H9 (cell line): ENCODE measurements around the gene GNAS. TPM values are rescaled to one million over a fixed set of nuclear protein-coding genes. Genes with fewer than 3 reads are reported as not detected.

Experiments
- DNase-seq: peaks from one replicate; pipeline ENCODE4 v3.0.0-alpha.2; 2017
- H2AFZ ChIP-seq: one replicate; pipeline ENCODE4 v1.6.1; 2013; ENCODE audit warnings: mild to moderate bottlenecking, low read length, control low read depth, moderate library complexity
- H2AK5ac ChIP-seq: 2 replicates; pipeline ENCODE4 v1.6.1; 2013; ENCODE audit warnings: low read length, control low read depth, mixed read lengths; ENCODE audit not compliant: insufficient read length
- H2BK120ac ChIP-seq: one replicate; pipeline ENCODE4 v1.6.1; 2013; ENCODE audit warnings: low read depth, mild to moderate bottlenecking, low read length, control low read depth, inconsistent platforms; ENCODE audit not compliant: poor library complexity, severe bottlenecking
- H2BK12ac ChIP-seq: 2 replicates; pipeline ENCODE4 v1.6.1; 2013; ENCODE audit warnings: low read length, control low read depth, mixed read lengths, low read depth; ENCODE audit not compliant: insufficient read length
- H2BK15ac ChIP-seq: 2 replicates; pipeline ENCODE4 v1.6.1; 2013; ENCODE audit warnings: low read depth, low read length, control low read depth
- H2BK20ac ChIP-seq: one replicate; pipeline ENCODE4 v1.6.1; 2013; ENCODE audit warnings: low read depth, mild to moderate bottlenecking, low read length, control low read depth, inconsistent platforms; ENCODE audit not compliant: poor library complexity, severe bottlenecking
- H2BK5ac ChIP-seq: 2 replicates; pipeline ENCODE4 v1.6.1; 2013; ENCODE audit warnings: low read length, control low read depth, mixed read lengths; ENCODE audit not compliant: insufficient read length
- H3K14ac ChIP-seq: 2 replicates; pipeline ENCODE4 v1.6.1; 2013; ENCODE audit warnings: low read length, control low read depth; ENCODE audit not compliant: insufficient read depth
- H3K18ac ChIP-seq: 2 replicates; pipeline ENCODE4 v1.6.1; 2013; ENCODE audit warnings: low read depth, mild to moderate bottlenecking, mixed read lengths, low read length, control low read depth; ENCODE audit not compliant: insufficient read length
- H3K23ac ChIP-seq: 2 replicates; pipeline ENCODE4 v1.6.1; 2013; ENCODE audit warnings: low read length, control low read depth, mixed read lengths, low read depth; ENCODE audit not compliant: insufficient read length
- H3K23me2 ChIP-seq: 2 replicates; pipeline ENCODE4 v1.6.1; 2013; ENCODE audit warnings: low read depth, mild to moderate bottlenecking, mixed read lengths, low read length, control low read depth; ENCODE audit not compliant: insufficient read length, poor library complexity, severe bottlenecking
- H3K27ac ChIP-seq: 2 replicates; pipeline ENCODE4 v1.5.1; 2013; ENCODE audit warnings: low read length, control low read depth, mixed read lengths, low read depth; ENCODE audit not compliant: insufficient read length
- H3K27me3 ChIP-seq: 2 replicates; pipeline ENCODE4 v1.6.1; 2013; ENCODE audit warnings: low read length, control low read depth, inconsistent platforms; ENCODE audit not compliant: insufficient read depth
- H3K4ac ChIP-seq: 2 replicates; pipeline ENCODE4 v1.6.1; 2013; ENCODE audit warnings: low read depth, mild to moderate bottlenecking, control low read depth, inconsistent platforms, low read length, moderate library complexity
- H3K4me1 ChIP-seq: 2 replicates; pipeline ENCODE4 v1.6.1; 2013; ENCODE audit warnings: low read length, control low read depth, inconsistent platforms; ENCODE audit not compliant: insufficient read depth
- H3K4me2 ChIP-seq: 2 replicates; pipeline ENCODE4 v1.6.1; 2013; ENCODE audit warnings: low read length, control low read depth, mixed read lengths; ENCODE audit not compliant: insufficient read length, insufficient read depth
- H3K56ac ChIP-seq: 2 replicates; pipeline ENCODE4 v1.6.1; 2013; ENCODE audit warnings: low read depth, mild to moderate bottlenecking, mixed read lengths, low read length, control low read depth; ENCODE audit not compliant: insufficient read length
- H3K79me1 ChIP-seq: 2 replicates; pipeline ENCODE4 v1.6.1; 2013; ENCODE audit warnings: low read depth, mild to moderate bottlenecking, moderate library complexity, low read length, control low read depth, inconsistent platforms; ENCODE audit not compliant: insufficient read depth, poor library complexity, severe bottlenecking
- H3K79me2 ChIP-seq: 2 replicates; pipeline ENCODE4 v1.6.1; 2013; ENCODE audit warnings: low read length, control low read depth, inconsistent platforms; ENCODE audit not compliant: insufficient read depth
- H3K9ac ChIP-seq: 2 replicates; pipeline ENCODE4 v1.6.1; 2013; ENCODE audit warnings: low read length, control low read depth, mixed read lengths; ENCODE audit not compliant: insufficient read length; ENCODE audit errors: extremely low read depth
- H3K9me3 ChIP-seq: one replicate; pipeline ENCODE4 v1.6.1; 2013; ENCODE audit warnings: low read depth, low read length, inconsistent platforms; ENCODE audit not compliant: control insufficient read depth
- H3T11ph ChIP-seq: one replicate; pipeline ENCODE4 v1.6.1; 2013; ENCODE audit warnings: mild to moderate bottlenecking, low read length, control low read depth, inconsistent platforms
- H4K20me1 ChIP-seq: one replicate; pipeline ENCODE4 v1.6.1; 2013; ENCODE audit not compliant: control insufficient read depth, insufficient read length, insufficient read depth
- H4K5ac ChIP-seq: 2 replicates; pipeline ENCODE4 v1.6.1; 2013; ENCODE audit warnings: low read depth, mild to moderate bottlenecking, mixed read lengths, low read length, control low read depth; ENCODE audit not compliant: insufficient read length
- H4K8ac ChIP-seq: replicated peaks from 2 replicates; pipeline ENCODE4 v1.6.1; 2013; ENCODE audit warnings: low read length, control low read depth, mixed read lengths, low read depth; ENCODE audit not compliant: insufficient read length
- H4K91ac ChIP-seq: 2 replicates; pipeline ENCODE4 v1.6.1; 2013; ENCODE audit warnings: low read depth, mild to moderate bottlenecking, moderate library complexity, mixed read lengths, low read length, control low read depth; ENCODE audit not compliant: insufficient read length
- H3K27ac Mint-ChIP-seq, 3 experiments: 2 replicates in 2 of 3; 3 replicates in 1 of 3; pipeline ENCODE4 v1.8.0; 2020 to 2021; ENCODE audit warnings: mixed read lengths in 3 of 3, mild to moderate bottlenecking in 1 of 3, moderate library complexity in 1 of 3
- H3K27me3 Mint-ChIP-seq: 2 replicates; pipeline ENCODE4 v1.8.0; 2021; ENCODE audit warnings: low read depth, mild to moderate bottlenecking, moderate library complexity, mixed read lengths
- H3K36me3 Mint-ChIP-seq, 3 experiments: 2 replicates in 2 of 3; 3 replicates in 1 of 3; pipeline ENCODE4 v1.8.0; 2020 to 2021; ENCODE audit warnings: low read depth in 3 of 3, mixed read lengths in 3 of 3; ENCODE audit not compliant: insufficient read depth in 1 of 3
- H3K4me1 Mint-ChIP-seq, 2 experiments: 2 replicates each; pipeline ENCODE4 v1.8.0; 2020; ENCODE audit warnings: mixed read lengths in 2 of 2
- H3K4me3 Mint-ChIP-seq, 2 experiments: 2 replicates in 1 of 2; 3 replicates in 1 of 2; pipeline ENCODE4 v1.8.0; 2020 to 2021; ENCODE audit warnings: mild to moderate bottlenecking in 2 of 2, mixed read lengths in 2 of 2, moderate library complexity in 1 of 2
- H3K9me3 Mint-ChIP-seq, 2 experiments: 2 replicates in 1 of 2; 3 replicates in 1 of 2; pipeline ENCODE4 v1.8.0; 2020; ENCODE audit warnings: mild to moderate bottlenecking in 2 of 2, mixed read lengths in 2 of 2, moderate library complexity in 1 of 2
- CTCF ChIP-seq: fragments of 200-600 bp; sonication (generic); conservative IDR thresholded peaks from 3 replicates; pipeline ENCODE4 v1.8.0; 2021; ENCODE audit warnings: antibody characterized with exemption, mild to moderate bottlenecking
- WGBS: extraction: QIAGEN DNeasy Blood & Tissue Kit; methylation state at CpG from one replicate; pipeline ENCODE4 v1.1.7; 2013; ENCODE audit warnings: missing lambda C conversion rate, low lambda C conversion rate, mixed read lengths; ENCODE audit not compliant: insufficient read length; ENCODE audit errors: extremely low coverage; 5-methylcytosine and 5-hydroxymethylcytosine counted together
- total RNA-seq: library from RNA; stranded (reverse); gene quantifications from 2 replicates; pipeline ENCODE4 v1.2.1, GENCODE V29; 2021

The GNAS gene
- total RNA-seq, 1 experiment from 2014 or later: 920 TPM

DNA sequence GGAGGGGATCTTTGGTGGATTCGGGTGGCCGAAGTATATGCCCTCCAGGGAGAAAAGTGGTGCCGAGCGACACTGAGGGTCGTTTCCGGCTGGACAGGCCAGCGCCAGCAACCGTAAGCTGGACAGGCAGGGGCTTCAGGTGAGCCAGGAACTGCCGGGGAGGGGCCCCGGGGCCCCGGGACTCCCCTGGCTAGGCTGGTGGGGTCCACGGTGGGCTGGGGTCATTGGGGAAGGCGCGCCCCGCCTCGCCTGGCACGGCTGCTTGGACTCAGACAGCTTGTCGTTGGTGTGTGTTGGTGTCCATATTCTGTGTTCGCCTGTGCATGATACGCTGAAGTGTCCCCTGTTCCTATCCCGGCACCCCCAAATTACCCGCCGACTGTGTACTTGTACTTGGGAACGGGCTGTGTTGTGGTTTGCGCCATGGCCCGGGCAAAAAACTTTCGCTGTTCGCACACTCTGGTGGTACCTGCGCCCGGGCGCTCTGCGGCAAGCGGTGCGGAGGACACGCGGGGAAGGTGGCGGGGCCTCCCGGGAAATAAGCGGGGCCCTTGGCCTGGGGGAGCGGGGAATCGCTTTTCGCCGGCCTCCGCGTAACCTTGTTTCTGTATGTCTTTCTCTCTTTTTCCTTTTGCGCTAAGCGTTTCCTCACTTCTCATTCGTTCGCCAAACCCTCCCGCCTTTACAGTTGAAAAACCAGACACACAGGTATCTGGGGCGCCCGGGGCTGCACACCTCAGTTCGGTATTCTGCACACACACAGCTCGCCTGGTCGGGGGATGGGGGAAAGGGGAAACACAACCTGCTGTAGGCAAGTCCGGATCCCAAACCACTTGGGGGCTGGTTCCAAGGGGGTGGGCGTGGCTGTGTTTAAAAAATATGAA, 3.2 kb downstream of the GNAS start:
- DNase-seq: no peak
- H2AK5ac ChIP-seq: no peak overlapping the region

More for the DNA sequence above, 3.2 kb downstream of the GNAS start:
- TF ChIP-seq CTCF: no peak
- Histone ChIP-seq H4K20me1 (no peaks in the 10 kb centered on the region), H3K14ac (no peak overlapping the region), H3K79me1 (no peaks in the 10 kb centered on the region), H4K91ac (no peak overlapping the region), H3K23ac (no peak overlapping the region), H3K18ac (no peak overlapping the region), H3K27ac (no peak overlapping the region), H3K56ac (no peak overlapping the region), H3K23me2 (peaks cover 29% of the 10 kb centered on the region), H4K8ac (no peak overlapping the region), H2BK120ac (no peak overlapping the region), H3K27me3 (peaks cover 35% of the 10 kb centered on the region; the same call in 1 of the 2 replicates), H2BK15ac (no peak overlapping the region), H4K5ac (no peak overlapping the region), H2BK20ac (no peak overlapping the region), H3K9me3 (no peaks in the 10 kb centered on the region), H3K79me2 (no peaks in the 10 kb centered on the region), H3K9ac (no peak overlapping the region), H2BK12ac (no peak overlapping the region), H3T11ph (no peak overlapping the region), H2AFZ (no peak overlapping the region), H2BK5ac (no peak overlapping the region), H3K4ac (no peak overlapping the region), H3K4me1 (peaks cover 2% of the 10 kb centered on the region; the same call in 1 of the 2 replicates), H3K4me2 (peak overlapping the region; percentile 54)
- Mint-ChIP-seq H3K4me1 (peaks cover 26 to 38% of the 10 kb centered on the region in 2 experiments), H3K36me3 (peaks cover 2 to 16% (median 8%) of the 10 kb centered on the region in 3 experiments; a peak in 6 of 7 replicates), H3K4me3 (peak overlapping the region; percentile 39 to 75), H3K27me3 (peaks cover 94% of the 10 kb centered on the region), H3K9me3 (peaks cover 5 to 16% of the 10 kb centered on the region in 2 experiments; a peak in 3 of 5 replicates), H3K27ac (no peak overlapping the region; a peak in 1 of 7 replicates)
- no CpG with 5 or more reads among the region's 57 CpGs for WGBS
